ENCODE measurements around the gene C10orf105. TPM values are rescaled to one million over a fixed set of nuclear protein-coding genes. Genes with fewer than 3 reads are reported as not detected.
A peak's percentile ranks its signal among the peaks of the same experiment; 100 is the strongest.

Gene C10orf105
- total RNA-seq, 1 donor from 2014 or later: 0.07 TPM

- ATAC-seq: peak; percentile 14
- intact Hi-C loops (cut with micrococcal nuclease): no loop called here
- DNase-seq: no peak
These were observed 26.2 kb downstream of the C10orf105 start for GRCh38 chr10:71693377-71693776.

GRCh38 chr10:71692598-71693306, 26.8 kb downstream of the C10orf105 start:
- ATAC-seq (no peak), DNase-seq (no peak)
- intact Hi-C loops (cut with micrococcal nuclease): no loop called here

GRCh38 chr10:71691405-71691804, 28.2 kb downstream of the C10orf105 start:
- ATAC-seq (no peak), DNase-seq (no peak)
- intact Hi-C loops (cut with micrococcal nuclease): no loop called here

GRCh38 chr10:71690094-71690720, 29.4 kb downstream of the C10orf105 start:
- intact Hi-C loops (cut with micrococcal nuclease): no loop called here
- ATAC-seq: no peak
- DNase-seq: no peak

GRCh38 chr10:71688256-71688655, 31.3 kb downstream of the C10orf105 start:
- ATAC-seq (no peak), DNase-seq (no peak)
- intact Hi-C loops (cut with micrococcal nuclease): no loop called here

- intact Hi-C loops (cut with micrococcal nuclease): no loop called here
- ATAC-seq: no peak
- DNase-seq: no peak
These were observed 32.1 kb downstream of the C10orf105 start for GRCh38 chr10:71687480-71687879.

GRCh38 chr10:71687077-71687476, 32.5 kb downstream of the C10orf105 start:
- DNase-seq (no peak), ATAC-seq (no peak)
- intact Hi-C loops (cut with micrococcal nuclease): no loop called here

GRCh38 chr10:71685554-71686232, 33.9 kb downstream of the C10orf105 start:
- DNase-seq (no peak), ATAC-seq (peak; percentile 75)
- intact Hi-C loops (cut with micrococcal nuclease): no loop called here

GRCh38 chr10:71684356-71685173, 35.0 kb downstream of the C10orf105 start:
- intact Hi-C loops (cut with micrococcal nuclease): no loop called here
- DNase-seq: no peak
- peak; percentile 8 for ATAC-seq

- intact Hi-C loops (cut with micrococcal nuclease): no loop called here
- DNase-seq (no peak), ATAC-seq (peak; percentile 7)
These were observed 36.3 kb downstream of the C10orf105 start for GRCh38 chr10:71683301-71683700.

- no peak for ATAC-seq
- DNase-seq: no peak
- intact Hi-C loops (cut with micrococcal nuclease): no loop called here
These were observed 37.6 kb downstream of the C10orf105 start for GRCh38 chr10:71681977-71682376.

- intact Hi-C loops (cut with micrococcal nuclease): no loop called here
- peak; percentile 81 for ATAC-seq
- DNase-seq: peak; percentile 48
These were observed 40.2 kb downstream of the C10orf105 start for GRCh38 chr10:71679425-71679824.

GRCh38 chr10:71678057-71678805, 41.3 kb downstream of the C10orf105 start:
- ATAC-seq (no peak), DNase-seq (no peak)
- intact Hi-C loops (cut with micrococcal nuclease): no loop called here

GRCh38 chr10:71677261-71677660, 42.3 kb downstream of the C10orf105 start:
- ATAC-seq (no peak), DNase-seq (no peak)
- intact Hi-C loops (cut with micrococcal nuclease): no loop called here

GRCh38 chr10:71675295-71675970, 44.1 kb downstream of the C10orf105 start:
- no peak for ATAC-seq
- no peak for DNase-seq
- intact Hi-C loops (cut with micrococcal nuclease): no loop called here

GRCh38 chr10:71671994-71672946, 47.3 kb downstream of the C10orf105 start:
- ATAC-seq (no peak), DNase-seq (no peak)
- intact Hi-C loops (cut with micrococcal nuclease): no loop called here

- ATAC-seq (no peak), DNase-seq (no peak)
- intact Hi-C loops (cut with micrococcal nuclease): no loop called here
These were observed 52.2 kb downstream of the C10orf105 start for GRCh38 chr10:71667387-71667752.

Data from left ventricle myocardium superior (tissue), 1 donor.